ENCODE data around the gene WNT16. TPM values are rescaled to one million over a fixed set of nuclear protein-coding genes. Genes with fewer than 3 reads are reported as not detected.

Gene WNT16
- total and polyA plus RNA-seq, 8 donors: 0.08 TPM; not detected in 7

DNA sequence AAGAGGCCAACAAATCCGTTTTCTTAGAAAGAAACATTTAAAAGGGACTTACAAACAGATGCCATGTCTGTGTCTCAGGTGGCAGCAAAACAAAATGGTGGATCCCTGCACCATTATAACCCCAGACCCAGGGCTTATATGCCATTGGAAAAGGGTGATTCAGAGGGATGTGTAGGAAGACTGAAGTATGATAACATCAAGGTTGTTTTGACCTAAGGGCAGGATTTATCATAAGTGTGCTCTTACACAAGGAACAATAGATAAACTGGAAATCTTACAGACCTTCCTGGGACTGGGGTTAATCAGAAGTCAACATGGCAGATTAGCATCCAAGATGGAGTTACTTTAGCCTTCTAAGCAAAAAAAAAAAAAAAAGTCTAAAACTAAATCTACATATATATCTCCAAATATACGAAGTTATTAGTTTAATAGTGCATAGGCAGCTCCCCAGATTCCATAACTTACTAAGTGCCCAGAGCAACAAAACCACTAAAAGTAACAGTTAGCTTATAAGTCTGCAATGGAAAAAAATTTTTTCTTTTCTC is 34.3 kb upstream of the WNT16 start:
- TF ChIP-seq, protein P1, sequence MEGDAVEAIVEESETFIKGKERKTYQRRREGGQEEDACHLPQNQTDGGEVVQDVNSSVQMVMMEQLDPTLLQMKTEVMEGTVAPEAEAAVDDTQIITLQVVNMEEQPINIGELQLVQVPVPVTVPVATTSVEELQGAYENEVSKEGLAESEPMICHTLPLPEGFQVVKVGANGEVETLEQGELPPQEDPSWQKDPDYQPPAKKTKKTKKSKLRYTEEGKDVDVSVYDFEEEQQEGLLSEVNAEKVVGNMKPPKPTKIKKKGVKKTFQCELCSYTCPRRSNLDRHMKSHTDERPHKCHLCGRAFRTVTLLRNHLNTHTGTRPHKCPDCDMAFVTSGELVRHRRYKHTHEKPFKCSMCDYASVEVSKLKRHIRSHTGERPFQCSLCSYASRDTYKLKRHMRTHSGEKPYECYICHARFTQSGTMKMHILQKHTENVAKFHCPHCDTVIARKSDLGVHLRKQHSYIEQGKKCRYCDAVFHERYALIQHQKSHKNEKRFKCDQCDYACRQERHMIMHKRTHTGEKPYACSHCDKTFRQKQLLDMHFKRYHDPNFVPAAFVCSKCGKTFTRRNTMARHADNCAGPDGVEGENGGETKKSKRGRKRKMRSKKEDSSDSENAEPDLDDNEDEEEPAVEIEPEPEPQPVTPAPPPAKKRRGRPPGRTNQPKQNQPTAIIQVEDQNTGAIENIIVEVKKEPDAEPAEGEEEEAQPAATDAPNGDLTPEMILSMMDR (IDR thresholded peaks at IDR 0.05): no peak
- Histone ChIP-seq H3K4me3 (no peak overlapping the region), H3K27ac (no peak overlapping the region), H3K9me3 (peaks cover 0 to 8% of the 10 kb centered on the region in 2 donors), H3K4me1 (no peaks in the 10 kb centered on the region), H3K36me3 (no peaks in the 10 kb centered on the region), H3K27me3 (no peaks in the 10 kb centered on the region)
- intact Hi-C loops (cut with DNase I): no loop called here
- ATAC-seq (no peak), DNase-seq (no peak)

DNA sequence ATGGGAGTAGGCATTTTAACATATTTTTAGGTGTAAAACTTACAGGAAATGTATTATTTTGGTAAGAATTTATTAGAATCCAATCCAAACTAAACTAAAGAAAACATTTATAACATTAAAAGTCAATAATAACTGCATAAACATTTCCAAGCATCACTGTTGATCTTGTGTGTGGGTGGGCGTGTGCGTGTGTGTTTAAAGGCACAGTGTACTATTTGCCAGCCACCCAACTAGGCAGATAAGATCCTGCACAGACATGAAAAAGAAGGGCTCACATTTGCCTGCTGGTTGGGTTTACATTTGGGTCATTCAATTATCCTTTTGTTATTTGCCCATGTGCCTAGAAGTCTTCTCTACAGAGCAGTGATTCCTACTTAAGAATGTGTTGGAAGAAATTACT is 31.0 kb upstream of the WNT16 start:
- Histone ChIP-seq H3K4me3 (no peak overlapping the region), H3K4me1 (no peaks in the 10 kb centered on the region), H3K36me3 (no peaks in the 10 kb centered on the region), H3K9me3 (no peaks in the 10 kb centered on the region), H3K27me3 (no peaks in the 10 kb centered on the region), H3K27ac (no peak overlapping the region)
- ATAC-seq (no peak), DNase-seq (no peak)
- TF ChIP-seq, protein P1 (IDR thresholded peaks at IDR 0.05): no peak
- intact Hi-C loops (cut with DNase I): no loop called here

DNA sequence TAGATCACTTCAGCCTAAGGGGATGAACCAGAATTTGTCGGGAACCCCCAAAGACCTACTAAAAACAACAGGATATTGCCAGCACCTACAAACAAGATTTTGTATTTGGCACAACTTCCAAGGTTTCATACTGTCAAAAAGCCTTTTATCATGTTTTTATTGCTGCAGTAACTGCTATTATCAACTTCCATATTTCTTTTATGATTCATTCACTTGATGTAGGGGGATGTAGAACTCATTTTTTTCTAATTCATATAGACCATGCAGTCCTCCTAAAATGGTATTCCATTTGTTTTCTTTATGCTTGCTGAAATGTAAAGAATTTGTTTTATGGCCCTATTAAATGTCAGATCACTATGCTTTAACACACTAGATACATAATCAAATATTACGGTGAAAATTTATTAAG is 30.0 kb upstream of the WNT16 start:
- TF ChIP-seq, protein P1 (IDR thresholded peaks at IDR 0.05): no peak

DNA sequence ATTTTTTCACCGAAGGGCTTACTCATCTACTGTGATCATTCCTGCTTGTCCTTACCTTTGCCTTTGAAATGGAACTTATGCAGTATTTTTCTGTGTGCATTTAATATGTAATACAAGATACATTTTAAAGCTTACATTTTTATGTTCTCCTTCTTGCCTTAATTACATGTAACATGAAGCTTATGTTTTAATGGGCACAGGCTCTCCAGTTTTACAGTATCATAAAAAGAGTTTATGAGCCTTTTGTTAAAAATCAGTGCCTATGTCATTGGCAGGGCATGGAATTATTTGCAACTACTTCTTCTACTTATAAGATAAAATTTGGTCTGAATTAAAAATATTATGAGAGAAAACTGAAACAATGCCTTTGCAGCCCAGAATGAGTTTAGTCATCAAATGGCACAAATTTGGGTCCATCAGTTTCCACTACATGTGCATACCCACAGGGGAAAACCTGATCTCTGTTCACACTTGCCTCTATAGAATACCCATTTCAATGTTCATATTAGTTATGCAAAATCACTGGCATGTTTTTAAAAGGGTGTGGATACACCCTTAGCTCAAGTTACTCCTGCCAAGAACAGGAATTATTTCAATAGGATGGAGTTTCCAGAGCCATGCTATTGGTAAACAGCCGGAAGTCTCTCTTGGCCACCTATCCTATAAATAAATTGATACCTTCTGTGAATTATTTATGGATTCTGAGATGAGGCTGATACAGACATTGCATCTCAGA is 27.9 kb upstream of the WNT16 start:
- intact Hi-C loops (cut with DNase I): no loop called here

More for the DNA sequence above, 30.0 kb upstream of the WNT16 start:
- no peaks in the 10 kb centered on the region for H3K4me1 ChIP-seq
- no peak overlapping the region for H3K27ac ChIP-seq
- no peak overlapping the region for H3K4me3 ChIP-seq
- DNase-seq (no peak), ATAC-seq (no peak)
- intact Hi-C loops (cut with DNase I): no loop called here
- no peaks in the 10 kb centered on the region for H3K36me3 ChIP-seq
- no peaks in the 10 kb centered on the region for H3K27me3 ChIP-seq
- no peaks in the 10 kb centered on the region for H3K9me3 ChIP-seq

More for the DNA sequence above, 27.9 kb upstream of the WNT16 start:
- H3K4me3 ChIP-seq: no peak overlapping the region
- no peaks in the 10 kb centered on the region for H3K27me3 ChIP-seq
- no peaks in the 10 kb centered on the region for H3K9me3 ChIP-seq
- peaks cover 0 to 3% of the 10 kb centered on the region in 2 donors for H3K4me1 ChIP-seq
- TF ChIP-seq, protein P1 (IDR thresholded peaks at IDR 0.05): no peak
- no peak overlapping the region for H3K27ac ChIP-seq
- H3K36me3 ChIP-seq: no peaks in the 10 kb centered on the region
- no peak for DNase-seq
- ATAC-seq: no peak

All from left lung (tissue), 10 donors.